ENCODE results near the gene TOR4A. TPM values are rescaled to one million over a fixed set of nuclear protein-coding genes. Genes with fewer than 3 reads are reported as not detected.
"Not testable (repeated sequence)": the region's sequence is repeated elsewhere in the genome, so short reads cannot be mapped to it uniquely, and the experiment has no call there.

Gene TOR4A
- total RNA-seq, 1 experiment from 2014 or later = 38.2 TPM

DNA sequence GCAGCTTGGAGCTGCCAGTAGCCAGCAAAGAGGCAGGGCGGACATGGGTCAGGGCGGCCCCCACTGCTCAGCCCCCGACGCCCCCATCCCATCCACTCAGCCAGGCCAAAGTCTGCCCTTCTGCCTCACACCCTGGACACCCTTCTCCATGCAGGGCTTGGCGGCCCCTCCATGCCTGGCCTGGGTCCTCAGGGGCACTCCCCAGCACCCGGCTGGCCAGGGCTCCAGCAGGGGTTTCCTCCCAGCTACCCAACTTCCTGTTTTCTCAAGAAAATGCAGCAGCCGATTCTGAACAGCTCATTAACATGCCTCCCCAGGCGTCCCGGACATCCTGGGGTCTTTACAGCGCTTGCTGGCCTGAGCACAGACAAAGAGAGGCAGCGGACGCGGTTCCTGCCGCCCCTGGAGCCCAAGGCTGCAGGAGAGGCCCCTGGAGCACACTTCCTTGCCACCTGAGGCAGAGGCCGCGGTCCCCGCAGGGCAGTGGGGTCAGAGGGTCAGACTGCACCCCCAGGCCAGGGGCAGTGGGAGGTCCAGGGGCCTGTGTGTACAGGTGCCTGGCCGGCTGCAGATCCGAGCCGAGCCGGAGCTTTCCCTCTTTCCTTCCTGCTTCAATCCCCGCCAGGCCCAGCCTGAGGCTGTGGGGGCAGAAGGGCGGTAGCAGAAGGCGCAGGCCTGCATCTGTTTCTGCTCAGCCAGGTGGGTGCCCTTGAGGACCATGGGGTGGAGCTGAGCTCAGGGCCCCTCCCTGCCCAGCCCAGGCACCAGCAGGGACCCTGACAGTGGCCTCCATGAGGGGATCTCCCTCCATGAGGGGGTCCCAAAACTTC is 43.2 kb downstream of the TOR4A start:
- DNase-seq (ENCODE audit: low spot score) = no peak
- in situ Hi-C loops (cut with HindIII; ENCODE audit: low sequenced_read_pairs) = no loop called here

GRCh38 chr9:137321726-137322361 is 44.3 kb downstream of the TOR4A start:
- in situ Hi-C loops (cut with HindIII; ENCODE audit: low sequenced_read_pairs) = no loop called here
- DNase-seq (ENCODE audit: low spot score) = no peak

GRCh38 chr9:137323531-137324331 is 46.2 kb downstream of the TOR4A start:
- in situ Hi-C loops (cut with HindIII; ENCODE audit: low sequenced_read_pairs) = no loop called here
- no peak for DNase-seq (ENCODE audit: low spot score)

DNA sequence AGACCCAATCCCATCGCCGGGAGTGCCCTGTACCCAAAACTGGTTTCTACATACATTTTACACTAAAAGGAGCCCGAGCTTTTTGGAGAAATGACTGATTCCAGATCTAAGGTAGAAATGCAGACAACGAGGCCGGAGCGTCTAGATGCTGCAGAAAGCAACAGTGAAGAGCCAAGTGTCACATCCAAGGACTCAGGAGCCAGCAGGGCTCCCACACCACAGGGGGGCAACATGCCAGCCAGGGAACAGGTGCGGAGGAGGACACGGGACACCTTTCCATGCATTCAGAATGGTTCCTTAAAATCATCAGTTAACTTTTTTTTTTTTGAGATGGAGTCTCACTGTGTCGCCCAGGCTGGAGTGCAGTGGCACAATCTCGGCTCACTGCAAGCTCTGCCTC is 47.6 kb downstream of the TOR4A start:
- in situ Hi-C loops (cut with HindIII; ENCODE audit: low sequenced_read_pairs) = no loop called here
- DNase-seq (ENCODE audit: low spot score) = no peak

- DNase-seq (ENCODE audit: low spot score) = no peak
- in situ Hi-C loops (cut with HindIII; ENCODE audit: low sequenced_read_pairs) = no loop called here
These were observed 48.3 kb downstream of the TOR4A start for GRCh38 chr9:137325799-137326198.

GRCh38 chr9:137326445-137327065 is 49.0 kb downstream of the TOR4A start:
- DNase-seq (ENCODE audit: low spot score) = no peak
- in situ Hi-C loops (cut with HindIII; ENCODE audit: low sequenced_read_pairs) = no loop called here

GRCh38 chr9:137327641-137328550 is 50.4 kb downstream of the TOR4A start:
- in situ Hi-C loops (cut with HindIII; ENCODE audit: low sequenced_read_pairs); DNase-seq (ENCODE audit: low spot score): not testable (repeated sequence)

- DNase-seq (ENCODE audit: low spot score); in situ Hi-C loops (cut with HindIII; ENCODE audit: low sequenced_read_pairs): not testable (repeated sequence)
These were observed 52.1 kb downstream of the TOR4A start for GRCh38 chr9:137329590-137329989.

DNA sequence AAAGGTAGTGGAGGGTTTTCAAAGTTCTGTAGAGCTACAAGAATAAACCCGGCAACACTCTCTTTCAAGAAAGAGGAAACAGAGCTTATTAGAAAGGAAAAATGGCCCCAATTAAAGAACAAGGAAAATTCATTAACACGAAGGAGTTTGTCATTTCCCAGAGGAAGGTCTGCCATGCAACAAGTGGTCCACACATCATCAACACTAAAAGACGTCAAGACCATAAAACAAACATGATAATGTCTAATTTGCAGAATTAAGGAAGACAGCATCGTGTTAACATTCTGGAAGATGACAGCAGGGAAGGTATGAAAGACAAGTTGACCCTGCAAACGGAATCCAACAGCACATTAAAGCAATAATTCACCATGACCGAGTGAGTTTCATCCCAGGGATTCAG is 53.2 kb downstream of the TOR4A start:
- no peak for DNase-seq (ENCODE audit: low spot score)
- in situ Hi-C loops (cut with HindIII; ENCODE audit: low sequenced_read_pairs) = no loop called here

DNA sequence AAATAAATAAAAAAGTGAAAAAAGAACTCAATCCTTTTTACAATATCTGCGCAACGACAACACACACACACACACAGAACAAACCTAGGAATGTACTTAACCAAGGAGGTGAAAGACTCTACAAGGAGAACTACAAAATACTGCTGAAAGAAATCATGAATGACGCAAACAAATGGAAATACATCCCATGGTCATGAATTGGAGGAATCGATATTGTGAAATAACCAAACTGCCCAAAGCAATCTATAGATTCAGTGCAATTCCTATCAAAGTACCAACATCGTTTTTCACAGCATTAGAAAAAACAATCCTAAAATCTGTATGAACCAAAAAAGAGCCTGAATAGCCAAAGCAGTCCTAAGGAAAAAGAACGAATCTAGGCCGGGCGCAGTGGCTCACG is 54.4 kb downstream of the TOR4A start:
- DNase-seq (ENCODE audit: low spot score) = no peak
- in situ Hi-C loops (cut with HindIII; ENCODE audit: low sequenced_read_pairs) = no loop called here

Other genes with a start within 250 kb of the TOR4A start
- 8.5 and 12.3 TPM in 2 replicates for gene ABCA2, start 249.5 kb upstream of the TOR4A start, total RNA-seq (2014; rRNA removed; shearing (Covaris generic))
- gene FUT7, start 245.6 kb upstream of the TOR4A start, total RNA-seq (2014; rRNA removed; shearing (Covaris generic)) = not detected in 2 replicates
- 32.0 and 38.4 TPM in 2 replicates for gene NPDC1, start 231.5 kb upstream of the TOR4A start, total RNA-seq (2014; rRNA removed; shearing (Covaris generic))
- not detected in 2 replicates for gene ENTPD2, start 223.7 kb upstream of the TOR4A start, total RNA-seq (2014; rRNA removed; shearing (Covaris generic))
- gene SAPCD2, start 207.2 kb upstream of the TOR4A start, total RNA-seq (2014; rRNA removed; shearing (Covaris generic)) = 62.9 and 63.5 TPM in 2 replicates
- 28.9 and 34.7 TPM in 2 replicates for gene UAP1L1, start 200.2 kb upstream of the TOR4A start, total RNA-seq (2014; rRNA removed; shearing (Covaris generic))
- 67.0 and 73.9 TPM in 2 replicates for gene MAN1B1, start 190.7 kb upstream of the TOR4A start, total RNA-seq (2014; rRNA removed; shearing (Covaris generic))
- gene DPP7, start 163.0 kb upstream of the TOR4A start, total RNA-seq (2014; rRNA removed; shearing (Covaris generic)) = 1.2 and 3.0 TPM in 2 replicates
- not detected in 2 replicates for gene GRIN1, start 138.6 kb upstream of the TOR4A start, total RNA-seq (2014; rRNA removed; shearing (Covaris generic))
- gene LRRC26, start 107.7 kb upstream of the TOR4A start, total RNA-seq (2014; rRNA removed; shearing (Covaris generic)) = 1.3 TPM in 1 of 2 replicates, not detected in the other
- gene TMEM210, start 105.7 kb upstream of the TOR4A start, total RNA-seq (2014; rRNA removed; shearing (Covaris generic)) = not detected in 2 replicates
- gene ANAPC2, start 89.2 kb upstream of the TOR4A start, total RNA-seq (2014; rRNA removed; shearing (Covaris generic)) = 58.8 and 63.6 TPM in 2 replicates
- gene SSNA1, start 89.0 kb upstream of the TOR4A start, total RNA-seq (2014; rRNA removed; shearing (Covaris generic)) = 95.8 and 122 TPM in 2 replicates
- 17.6 and 25.7 TPM in 2 replicates for gene TPRN, start 77.0 kb upstream of the TOR4A start, total RNA-seq (2014; rRNA removed; shearing (Covaris generic))
- gene TMEM203, start 72.1 kb upstream of the TOR4A start, total RNA-seq (2014; rRNA removed; shearing (Covaris generic)) = 45.7 and 57.4 TPM in 2 replicates
- 3.9 and 6.4 TPM in 2 replicates for gene NDOR1, start 72.0 kb upstream of the TOR4A start, total RNA-seq (2014; rRNA removed; shearing (Covaris generic))
- gene RNF208, start 55.5 kb upstream of the TOR4A start, total RNA-seq (2014; rRNA removed; shearing (Covaris generic)) = not detected in 2 replicates
- gene CYSRT1, start 52.6 kb upstream of the TOR4A start, total RNA-seq (2014; rRNA removed; shearing (Covaris generic)) = 10.7 and 16.0 TPM in 2 replicates
- not detected in 2 replicates for gene RNF224, start 50.2 kb upstream of the TOR4A start, total RNA-seq (2014; rRNA removed; shearing (Covaris generic))
- not detected in 2 replicates for gene SLC34A3, start 46.8 kb upstream of the TOR4A start, total RNA-seq (2014; rRNA removed; shearing (Covaris generic))
- 1,012 and 1,099 TPM in 2 replicates for gene TUBB4B, start 36.4 kb upstream of the TOR4A start, total RNA-seq (2014; rRNA removed; shearing (Covaris generic))
- not detected in 2 replicates for gene STPG3, start 26.4 kb upstream of the TOR4A start, total RNA-seq (2014; rRNA removed; shearing (Covaris generic))
- 93.6 and 118 TPM in 2 replicates for gene NELFB, start 22.4 kb upstream of the TOR4A start, total RNA-seq (2014; rRNA removed; shearing (Covaris generic))
- gene NRARP, start 24.5 kb downstream of the TOR4A start, total RNA-seq (2014; rRNA removed; shearing (Covaris generic)) = 6.3 and 6.7 TPM in 2 replicates
- gene EXD3, start 145.4 kb downstream of the TOR4A start, total RNA-seq (2014; rRNA removed; shearing (Covaris generic)) = 4.8 and 7.9 TPM in 2 replicates
- gene NOXA1, start 145.7 kb downstream of the TOR4A start, total RNA-seq (2014; rRNA removed; shearing (Covaris generic)) = 0.18 TPM in 1 of 2 replicates, not detected in the other
- 1.6 and 1.9 TPM in 2 replicates for gene ENTPD8, start 163.6 kb downstream of the TOR4A start, total RNA-seq (2014; rRNA removed; shearing (Covaris generic))
- gene NSMF, start 181.6 kb downstream of the TOR4A start, total RNA-seq (2014; rRNA removed; shearing (Covaris generic)) = 76.9 and 96.6 TPM in 2 replicates